NCI-H748 (cell line): Measurements from ENCODE around the gene SOS2.

ENCODE experiments used
- DNase-seq: peaks from one replicate; lab custom pipeline; 2025; ENCODE audit not compliant: unreplicated experiment; lab: John Stamatoyannopoulos, UW

SOS2 gene

DNA sequence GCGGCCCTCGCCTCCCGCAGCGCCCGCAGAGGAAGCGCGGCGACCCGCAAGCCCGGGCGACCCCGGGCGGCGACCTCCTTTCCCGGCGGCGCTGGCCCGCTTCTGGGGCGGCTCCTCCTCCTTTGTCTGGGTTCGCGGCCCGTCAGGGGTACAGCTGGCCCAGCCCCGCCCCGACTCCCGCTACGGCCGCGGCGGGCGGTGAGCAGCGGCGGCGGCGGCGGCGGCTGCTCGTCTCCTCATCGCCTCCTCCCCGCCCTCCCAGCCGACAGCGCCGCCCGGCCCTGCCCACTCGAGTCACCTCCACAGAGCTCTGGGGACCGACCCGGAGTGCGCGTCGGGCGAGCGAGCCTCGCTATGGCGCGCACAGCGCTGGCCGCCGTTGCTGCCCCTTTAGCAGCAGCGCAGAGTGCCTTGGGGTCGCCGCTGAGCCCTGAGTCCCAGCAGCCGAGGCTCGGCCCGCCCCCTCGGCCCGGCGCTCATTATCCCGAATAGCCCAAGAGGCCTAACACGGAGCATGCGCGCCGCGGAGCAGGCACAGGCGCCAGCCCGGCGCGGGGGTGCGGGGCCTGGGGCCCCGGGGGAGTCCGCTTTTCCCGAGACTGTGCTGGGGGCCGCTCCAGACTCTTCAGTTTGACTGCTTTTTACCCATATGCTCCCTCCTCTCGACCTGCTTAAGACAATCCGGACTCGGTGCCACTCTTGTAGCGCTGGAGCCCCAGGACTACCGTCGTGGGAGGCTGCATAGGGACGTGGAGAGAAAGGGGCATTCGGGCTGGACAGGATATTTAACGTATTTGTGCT lies at the start of gene SOS2:
Gene SOS2 (minus strand): TSS at position 104 of the 801 bp plus-strand sequence. CDS start 295 bp downstream, outside the sequence.
- peak; percentile 91 for DNase-seq

DNA sequence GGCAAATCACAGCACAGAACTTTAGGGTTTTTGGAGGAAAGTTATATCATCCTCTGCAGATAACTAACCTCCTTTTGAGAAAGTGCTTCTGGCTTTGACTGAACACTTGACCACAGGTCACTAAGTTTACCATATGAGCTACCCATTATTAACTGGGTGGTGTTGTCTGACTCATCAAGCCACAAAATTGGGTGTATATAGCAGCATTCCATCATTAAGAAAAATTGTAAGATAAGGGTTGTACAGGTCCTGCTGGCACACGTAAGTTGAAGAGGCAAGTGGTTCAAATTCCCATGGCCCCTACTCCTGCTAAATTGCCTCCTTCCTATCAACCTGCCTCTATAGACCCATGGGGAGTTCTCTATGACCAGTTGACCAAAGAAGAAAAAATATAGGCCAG lies 41.1 kb upstream of the SOS2 start:
- no peak for DNase-seq

DNA sequence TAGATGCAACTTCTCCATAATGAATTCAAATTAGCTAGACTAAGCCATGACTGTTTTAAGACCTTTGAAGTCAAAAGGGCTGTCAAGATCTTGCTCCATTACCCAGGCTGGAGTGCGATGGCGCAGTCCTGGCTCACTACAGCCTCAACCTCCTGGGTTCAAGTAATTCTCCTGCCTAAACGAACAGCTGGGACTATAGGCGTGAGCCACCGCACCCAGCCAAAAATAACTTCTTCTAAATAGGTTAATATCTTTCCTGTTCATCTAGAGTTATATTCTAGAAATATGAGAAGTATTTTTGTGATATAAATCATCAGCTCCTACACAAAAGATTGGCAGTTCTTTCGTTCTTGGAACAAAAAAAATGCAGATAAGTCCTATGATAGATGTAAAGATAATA lies 39.6 kb upstream of the SOS2 start:
- no peak for DNase-seq

DNA sequence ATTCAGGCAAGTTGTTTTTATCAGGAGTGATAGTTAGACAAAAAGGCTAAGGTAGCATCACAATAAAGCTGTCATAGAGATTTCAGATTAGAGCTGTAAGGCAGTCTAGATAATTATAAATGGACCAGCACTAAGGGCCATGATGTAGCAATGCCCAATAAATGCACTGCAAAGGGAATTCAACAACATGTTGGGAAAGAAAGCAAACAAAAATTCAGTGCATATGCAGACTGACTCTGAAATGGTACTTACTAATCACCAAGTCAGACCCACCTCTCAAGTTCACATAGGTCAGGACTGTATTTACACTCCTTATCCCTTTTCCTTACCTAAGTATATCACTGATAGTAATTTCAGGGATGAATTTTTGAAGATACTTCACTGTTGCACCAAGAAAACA lies 33.7 kb upstream of the SOS2 start:
- no peak for DNase-seq

DNA sequence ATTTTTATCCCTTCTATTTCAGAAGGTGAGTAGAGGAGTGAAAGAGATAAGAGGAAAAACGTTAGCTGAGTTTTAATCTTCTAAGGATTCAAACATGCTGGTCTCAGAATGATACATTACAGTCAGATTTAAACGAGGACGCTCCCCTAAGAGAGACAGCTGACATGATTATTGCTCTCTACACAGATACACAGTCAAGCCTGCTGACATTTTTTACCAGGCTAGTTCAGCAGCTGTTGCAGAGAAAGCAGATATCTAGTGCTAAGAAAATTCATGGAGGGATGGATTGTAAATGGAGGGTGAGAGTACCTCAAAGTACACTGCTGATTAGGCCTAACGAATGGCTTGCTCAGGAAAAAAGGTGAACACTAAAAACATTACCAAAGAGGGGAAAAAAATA lies 31.9 kb upstream of the SOS2 start:
- DNase-seq = no peak

DNA sequence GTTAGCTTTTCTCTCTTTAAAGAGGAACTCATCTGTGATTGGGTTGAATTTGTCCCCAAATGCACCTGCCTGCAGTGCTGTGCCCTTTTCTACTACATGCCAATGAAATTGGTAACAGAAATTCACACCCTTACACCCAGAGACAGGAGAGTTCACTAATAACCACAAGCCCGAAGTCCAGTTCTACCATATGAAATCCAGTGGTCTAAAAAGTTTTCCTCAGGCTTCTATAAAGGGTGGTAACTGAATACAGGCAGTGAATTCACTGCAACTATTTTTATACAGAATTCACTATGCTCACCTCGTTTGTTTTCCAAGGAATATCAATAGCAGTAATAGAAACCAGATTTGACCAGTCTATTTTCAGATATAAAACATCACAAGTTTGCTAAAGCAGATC lies 31.5 kb upstream of the SOS2 start:
- DNase-seq = no peak

DNA sequence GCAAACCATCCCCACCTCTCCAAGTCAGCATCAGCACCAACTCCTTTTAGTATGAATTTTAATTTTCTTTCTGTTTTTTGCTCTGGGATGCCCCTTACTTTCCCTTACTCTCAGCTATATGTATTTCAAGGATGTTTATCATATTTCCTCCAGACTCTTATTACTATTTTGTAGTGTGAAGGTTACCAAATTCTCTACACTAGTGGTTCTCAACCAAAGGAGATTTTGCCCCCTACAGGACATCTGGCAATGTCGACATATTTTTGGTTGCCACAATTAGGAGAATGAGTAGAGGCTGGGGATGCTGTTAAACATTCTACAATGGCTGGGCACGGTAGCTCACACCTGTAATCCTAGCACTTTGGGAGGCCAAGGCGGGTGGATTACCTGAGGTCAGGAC lies 29.1 kb upstream of the SOS2 start:
- DNase-seq = peak; percentile 15

DNA sequence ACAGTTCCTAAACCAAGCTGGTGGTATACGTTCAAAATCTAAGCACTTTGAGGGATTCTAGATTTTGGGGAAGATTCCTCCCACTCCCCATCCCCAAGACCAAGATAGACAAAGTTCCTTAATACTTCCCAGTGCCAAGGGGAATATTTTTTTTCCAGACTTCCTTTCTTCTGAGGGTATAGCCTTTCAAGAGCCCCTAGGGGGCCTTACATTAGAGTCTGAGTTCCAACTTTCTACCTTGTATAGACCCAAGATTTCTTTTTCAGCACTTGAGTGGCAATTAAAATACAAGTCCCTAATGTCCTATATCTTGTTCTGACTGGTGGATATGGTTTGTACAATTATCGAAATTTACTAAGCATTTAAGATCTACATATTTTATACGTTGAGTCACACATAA lies 28.7 kb upstream of the SOS2 start:
- DNase-seq = no peak

DNA sequence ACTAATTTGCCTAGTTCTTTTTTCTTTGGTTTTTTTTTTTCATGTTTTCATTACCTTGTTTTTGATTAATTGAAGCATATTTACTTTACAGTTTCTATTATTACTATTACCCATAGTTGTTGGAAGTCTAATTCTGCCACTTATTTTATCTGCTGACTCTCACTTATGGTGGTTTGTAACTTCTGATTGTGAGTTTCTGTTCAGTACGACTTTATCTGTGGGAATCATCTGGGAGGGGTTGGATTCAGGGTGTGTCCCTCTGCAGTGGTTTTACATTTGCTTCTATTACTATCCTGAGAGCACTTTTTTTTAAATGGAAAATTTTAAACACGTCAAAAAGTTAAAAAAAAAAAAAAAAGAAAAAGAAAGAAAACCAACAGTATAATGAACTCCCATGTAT lies 26.4 kb upstream of the SOS2 start:
- no peak for DNase-seq

DNA sequence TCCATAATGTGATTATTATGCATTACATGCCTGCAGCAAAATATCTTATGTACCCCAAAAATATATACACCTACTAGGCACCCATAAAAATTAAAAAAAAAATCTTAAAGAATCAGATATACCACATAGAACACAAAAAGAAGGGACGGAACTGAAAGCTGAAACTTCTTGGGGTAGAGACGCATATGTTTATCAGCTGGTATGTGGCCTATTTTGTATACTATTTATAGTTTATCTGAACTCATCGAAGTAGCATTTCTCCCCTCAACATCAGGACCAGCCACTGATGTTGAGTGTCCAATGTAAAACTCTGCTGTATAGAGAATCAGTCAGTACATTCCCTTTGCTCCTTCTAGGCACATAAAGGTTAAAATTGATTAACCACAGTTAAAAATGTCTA lies 22.9 kb upstream of the SOS2 start:
- no peak for DNase-seq

DNA sequence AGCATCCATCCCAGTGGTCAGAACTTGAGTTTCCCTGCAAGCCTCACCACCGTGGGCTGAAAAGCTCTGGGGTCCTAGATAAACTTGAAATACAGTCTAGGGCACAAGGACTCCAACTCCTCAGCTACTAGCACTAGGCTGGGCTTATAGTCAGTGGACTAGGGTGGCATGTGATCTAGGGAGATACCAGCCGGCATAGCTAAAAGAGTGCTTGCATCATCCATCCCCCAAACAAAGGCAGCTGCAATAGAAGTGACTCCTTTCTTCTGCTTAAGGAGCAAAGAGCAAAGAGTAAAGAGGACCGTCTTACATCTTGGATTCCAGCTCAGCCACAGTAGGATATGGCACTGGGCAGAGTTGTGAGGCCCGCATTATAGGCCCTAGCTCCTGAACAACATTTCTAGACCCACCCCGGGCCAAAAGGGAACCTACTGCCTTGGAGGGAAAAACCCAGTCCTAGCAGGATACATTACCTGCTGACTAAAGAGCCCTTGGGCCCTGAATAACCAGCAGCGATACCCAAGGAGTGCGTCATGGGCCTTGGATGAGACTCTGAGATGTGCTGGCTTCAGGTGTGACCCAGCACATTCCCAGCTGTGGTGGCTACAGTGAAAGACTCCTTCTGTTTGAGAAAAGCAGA lies 17.9 kb upstream of the SOS2 start:
- DNase-seq = no peak

DNA sequence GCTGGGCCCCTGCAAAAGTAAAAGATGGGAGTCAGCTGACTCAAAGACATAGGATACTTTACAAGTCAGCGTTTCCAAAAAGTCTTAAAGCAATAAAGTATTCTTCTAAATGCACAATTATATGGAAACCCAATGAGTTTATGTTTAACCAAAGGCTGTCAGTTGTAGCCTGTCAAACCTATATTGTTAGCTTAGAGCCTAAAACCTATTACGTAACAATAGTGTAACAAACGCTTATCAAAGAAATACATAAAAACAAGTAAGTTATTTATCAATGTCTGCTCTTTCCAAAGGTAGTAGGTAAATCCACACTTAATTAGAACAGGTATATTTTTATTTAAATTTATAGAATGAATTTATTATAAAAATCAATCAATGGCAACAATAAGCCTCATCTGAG lies 15.9 kb upstream of the SOS2 start:
- no peak for DNase-seq

DNA sequence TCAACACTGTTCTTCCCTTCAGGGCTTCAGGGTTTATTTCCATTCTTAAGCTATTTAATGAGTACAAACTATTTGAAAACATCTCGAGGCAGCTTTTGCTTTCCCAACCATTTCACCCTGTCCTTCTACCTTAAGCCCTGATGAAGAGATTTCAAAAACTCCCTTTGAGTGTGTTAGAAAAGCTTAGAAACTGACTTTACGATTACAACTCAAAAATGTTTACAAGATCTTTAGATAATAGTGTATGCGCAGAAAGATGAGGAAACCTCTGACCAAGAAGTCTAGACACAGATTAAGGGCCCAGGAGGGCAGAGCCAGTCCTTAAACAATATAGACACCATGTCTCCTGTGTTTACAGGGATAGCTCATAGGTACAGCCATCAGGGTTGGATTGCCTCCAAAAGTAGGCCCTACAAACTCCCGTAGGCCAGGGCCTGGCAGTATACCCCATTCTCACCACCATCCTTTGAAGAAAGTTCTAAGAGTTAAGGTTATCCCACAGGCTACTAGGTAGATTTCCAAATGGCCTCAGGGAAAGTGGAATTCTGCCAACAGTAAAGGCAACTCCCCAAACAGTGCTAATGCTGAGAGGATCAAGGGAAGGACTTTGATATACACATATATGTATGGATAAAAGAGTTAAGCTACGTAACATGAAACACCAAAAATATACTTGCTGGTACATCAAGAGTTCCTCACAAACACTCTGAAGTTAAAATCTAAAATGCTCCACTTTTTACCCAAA lies 11.4 kb upstream of the SOS2 start:
- no peak for DNase-seq

DNA sequence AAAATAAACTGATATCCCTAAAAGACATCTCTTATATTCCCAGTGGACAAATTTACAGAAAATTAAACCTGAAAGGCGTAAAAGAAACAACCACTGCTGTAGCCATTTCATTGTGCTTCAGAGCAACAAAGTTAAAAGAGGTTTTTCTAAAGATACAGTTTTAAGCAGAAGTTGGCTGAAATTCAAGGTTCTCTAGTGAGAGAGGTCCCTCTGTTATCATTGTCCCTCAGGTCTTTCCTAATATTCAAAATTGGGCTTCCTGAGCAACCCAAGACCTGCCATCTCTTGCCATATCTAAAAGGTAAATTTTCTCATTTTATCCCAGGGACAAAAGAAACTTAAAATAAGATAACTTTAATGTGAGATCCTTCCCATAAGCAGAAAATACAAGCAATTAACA lies 10.7 kb upstream of the SOS2 start:
- DNase-seq = no peak

DNA sequence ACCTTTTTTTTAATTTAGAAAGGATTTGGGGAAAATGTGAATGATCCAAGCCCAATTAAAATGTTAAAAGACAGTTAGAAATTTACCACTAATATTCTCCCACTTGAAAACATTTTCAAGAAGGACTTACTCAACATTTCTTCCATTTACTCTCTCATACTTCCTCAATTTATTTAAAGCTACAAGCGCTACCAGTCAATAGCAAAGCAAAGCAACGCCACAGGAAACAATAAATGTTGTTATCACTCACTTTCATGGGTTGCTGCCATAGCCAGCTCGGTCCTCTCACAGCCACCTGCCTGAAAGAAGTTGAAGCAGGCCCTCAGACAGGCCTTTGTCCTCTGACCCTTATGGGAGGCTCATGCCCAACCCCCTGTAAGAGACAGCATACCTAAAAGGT lies 6.0 kb upstream of the SOS2 start:
- no peak for DNase-seq

DNA sequence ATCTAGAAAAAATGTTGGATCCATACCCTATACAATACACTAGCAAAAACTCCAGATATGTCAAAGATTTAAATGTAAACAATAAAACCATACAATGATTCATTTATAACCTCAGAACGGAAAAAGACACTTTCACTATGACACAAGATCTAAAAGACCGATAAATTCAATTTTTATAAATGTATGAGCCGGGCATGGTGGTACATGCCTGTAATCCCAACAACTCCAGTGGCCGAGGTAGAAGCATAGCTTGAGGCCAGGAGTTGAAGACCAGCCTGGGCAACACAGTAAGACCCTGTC lies 2.5 kb upstream of the SOS2 start:
- DNase-seq = no peak

DNA sequence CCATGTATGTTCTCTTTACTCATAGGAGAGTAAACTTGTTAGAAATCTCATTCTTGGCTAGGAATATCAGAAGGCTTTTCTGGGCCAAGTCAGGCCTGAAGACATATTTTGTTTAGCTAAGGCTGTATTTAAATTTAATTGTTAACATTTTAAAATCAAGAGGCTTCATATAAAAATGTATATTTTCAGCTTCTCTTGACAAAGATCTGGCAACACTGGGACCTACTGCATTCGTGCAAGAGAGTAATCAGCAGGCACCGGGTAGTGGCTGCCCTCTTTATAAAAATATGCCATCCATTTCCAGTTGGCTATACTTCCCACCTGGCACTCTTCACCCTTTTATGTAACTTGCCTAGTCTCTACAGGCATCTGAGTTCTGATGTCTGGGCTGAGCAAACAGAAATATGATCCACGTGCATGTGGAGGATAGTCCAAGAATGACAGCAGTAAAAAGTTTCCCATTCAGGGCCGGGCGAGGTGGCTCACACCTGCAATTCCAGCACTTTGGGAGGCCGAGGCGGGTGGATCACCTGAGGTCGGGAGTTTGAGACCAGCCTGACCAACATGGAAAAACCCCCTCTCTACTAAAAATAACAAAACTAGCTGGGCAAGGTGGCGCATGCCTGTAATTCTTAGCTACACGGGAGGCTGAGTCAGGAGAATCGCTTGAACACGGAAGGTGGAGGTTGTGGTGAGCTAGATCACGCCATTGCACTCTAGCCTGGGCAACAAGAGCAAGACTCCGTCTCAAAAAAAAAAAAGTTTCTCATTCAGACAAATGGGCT lies 2.0 kb upstream of the SOS2 start:
- peak; percentile 10 for DNase-seq

DNA sequence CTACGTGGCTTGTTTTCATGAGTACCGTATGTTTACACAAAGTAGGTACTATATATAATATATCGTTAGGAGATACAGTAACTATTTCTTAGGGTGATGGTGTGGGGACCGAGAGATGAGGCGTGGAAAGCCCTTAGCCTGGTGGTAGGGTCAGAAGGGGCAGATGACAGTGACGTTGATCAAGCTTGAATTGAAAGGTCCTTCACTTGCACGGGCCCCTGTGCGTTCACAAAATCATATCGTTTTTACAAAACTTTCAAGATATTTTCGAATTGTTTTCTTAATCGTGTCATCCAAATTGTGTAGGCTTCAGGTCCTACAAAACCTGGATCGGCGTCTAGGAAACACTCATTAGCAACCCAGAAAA lies 881 bp upstream of the SOS2 start:
- DNase-seq = peak; percentile 30

DNA sequence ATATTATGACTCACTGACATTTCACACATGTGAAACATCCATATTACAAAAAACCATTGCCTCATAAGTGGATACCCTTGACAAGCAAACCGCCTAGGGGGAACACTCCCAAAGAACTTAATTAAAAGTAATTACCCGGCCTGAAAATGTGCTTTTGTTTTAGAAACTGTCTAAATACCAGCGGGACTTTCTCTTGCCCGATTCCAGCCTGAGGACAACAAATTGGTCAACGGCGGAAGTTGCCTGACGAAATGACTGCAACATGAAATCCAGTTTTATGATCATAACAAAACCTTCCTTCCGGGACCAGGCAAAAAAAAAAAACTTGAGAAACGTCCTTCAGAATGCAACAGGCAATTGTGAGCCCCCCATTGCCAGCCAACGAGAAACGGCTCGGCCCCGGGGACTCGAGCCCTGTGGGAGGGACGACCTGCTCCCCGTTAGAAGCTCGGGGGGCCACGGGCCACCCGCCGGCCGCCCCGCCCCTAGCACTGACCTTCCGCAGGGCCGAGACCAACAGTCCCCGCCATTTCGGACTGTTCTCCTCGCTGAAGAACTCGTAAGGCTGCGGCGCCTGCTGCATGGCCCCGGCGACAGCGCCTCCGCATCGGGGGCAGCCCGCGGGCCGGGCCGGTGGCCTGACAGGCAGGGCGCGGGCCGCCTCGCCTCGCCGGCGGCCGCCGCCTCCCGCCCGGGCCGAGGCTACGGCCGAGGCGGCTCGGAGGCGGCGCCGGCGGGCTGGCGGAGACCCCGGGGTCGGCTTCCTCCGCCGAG lies 490 bp downstream of the SOS2 start:
- DNase-seq = peak; percentile 65

DNA sequence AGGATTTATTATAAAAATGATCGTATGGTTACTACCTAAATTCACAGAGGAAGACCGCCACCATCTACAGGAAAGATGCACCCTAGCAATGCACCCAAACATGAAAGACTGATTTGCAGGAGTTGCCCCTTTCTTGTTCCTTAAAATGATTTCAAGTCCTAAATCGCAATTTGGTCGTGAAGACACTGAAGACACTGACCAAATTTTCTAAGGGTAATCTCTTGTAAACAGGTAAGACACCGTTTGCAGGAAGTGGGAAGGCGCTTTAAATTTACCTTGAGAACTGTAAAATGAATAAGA lies 1.0 kb downstream of the SOS2 start:
- DNase-seq = no peak

DNA sequence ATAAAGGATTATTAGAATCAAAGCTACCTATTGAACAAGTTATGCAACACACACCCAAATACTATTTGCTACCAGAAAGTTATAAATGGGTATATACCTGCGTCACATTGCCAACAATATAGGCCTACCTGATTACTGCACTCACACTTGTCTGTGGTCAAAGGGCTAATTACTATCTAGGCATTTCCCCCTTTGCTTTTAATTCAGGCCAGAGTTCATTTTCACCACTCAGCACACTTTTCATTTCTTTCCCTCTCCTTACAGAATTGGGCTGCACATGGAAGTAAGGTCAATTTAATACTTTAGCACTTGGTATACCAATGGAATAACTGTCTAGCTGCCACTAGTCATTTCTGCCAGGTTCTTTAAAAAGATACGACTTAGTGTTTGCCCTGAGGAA lies 1.7 kb downstream of the SOS2 start:
- DNase-seq = no peak
